HEK293 (cell line): ENCODE measurements around the gene MLXIPL.

ENCODE experiments used
- CTCF ChIA-PET: fragments of 350-600 bp; formaldehyde crosslinking; extraction: SDS; loops from one replicate; lab custom pipeline; 2021; ENCODE audit warnings: antibody characterized with exemption; lab: Yijun Ruan, JAX
- POLR2A ChIA-PET: fragments of 300-600 bp; formaldehyde crosslinking; extraction: SDS; loops from one replicate; lab custom pipeline; 2020; ENCODE audit warnings: antibody characterized with exemption, inconsistent platforms; lab: Yijun Ruan, JAX
- H3K27ac ChIP-seq: fragments of 200-500 bp; sonication (Bioruptor generic); 2 replicates; pipeline ENCODE4 v1.5.1; 2014; ENCODE audit warnings: low read depth, low read length, control low read depth, inconsistent platforms; ENCODE audit errors: extremely low read depth
- H3K36me3 ChIP-seq, 2 experiments: fragments of 200-500 bp in 1 of 2; sonication (Bioruptor generic) in 1 of 2; 1 replicate in 1 of 2; 2 replicates in 1 of 2; pipeline ENCODE4 v1.5.1; 2014 to 2017; ENCODE audit warnings: inconsistent platforms in 2 of 2, low read length in 2 of 2; ENCODE audit not compliant: control insufficient read depth in 2 of 2, insufficient read depth in 1 of 2
- H3K4me1 ChIP-seq: fragments of 200-500 bp; sonication (Bioruptor generic); 2 replicates; pipeline ENCODE4 v1.5.1; 2014; ENCODE audit warnings: mild to moderate bottlenecking, low read length, inconsistent platforms; ENCODE audit not compliant: control insufficient read depth, insufficient read depth
- H3K4me3 ChIP-seq: 2 replicates; pipeline ENCODE4 v1.5.1; 2011; ENCODE audit warnings: low read depth, mild to moderate bottlenecking, control low read depth, low read length, moderate library complexity
- H3K9me3 ChIP-seq: fragments of 200-500 bp; sonication (Bioruptor generic); 2 replicates; pipeline ENCODE4 v1.5.1; 2014; ENCODE audit warnings: low read depth, low read length, inconsistent platforms; ENCODE audit not compliant: control insufficient read depth, insufficient read depth
- ELK4 ChIP-seq: IDR thresholded peaks from 2 replicates; pipeline ENCODE4 v1.6.1; 2011; ENCODE audit warnings: mild to moderate bottlenecking, low read depth, low read length, borderline replicate concordance
- PRDM1 ChIP-seq: fragments of 450-650 bp; formaldehyde crosslinking; IDR thresholded peaks from 2 replicates; pipeline ENCODE4; 2016; ENCODE audit warnings: missing biosample characterization, missing genetic modification characterization
- PRDM10 ChIP-seq: fragments of 450-650 bp; formaldehyde crosslinking; IDR thresholded peaks from 2 replicates; pipeline ENCODE4 v1.5.1; 2016; ENCODE audit warnings: missing biosample characterization, missing genetic modification characterization
- PRDM4 ChIP-seq: fragments of 450-650 bp; formaldehyde crosslinking; IDR thresholded peaks from 2 replicates; pipeline ENCODE4 v1.5.1; 2017; ENCODE audit warnings: missing biosample characterization, missing genetic modification characterization
- ZBTB17 ChIP-seq: fragments of 450-650 bp; formaldehyde crosslinking; IDR thresholded peaks from 2 replicates; pipeline ENCODE4 v1.5.1; 2016; ENCODE audit warnings: missing biosample characterization, missing genetic modification characterization
- ZBTB20 ChIP-seq: fragments of 450-650 bp; formaldehyde crosslinking; IDR thresholded peaks from 2 replicates; pipeline ENCODE4 v1.5.1; 2016; ENCODE audit warnings: missing biosample characterization, missing genetic modification characterization
- ZBTB48 ChIP-seq: fragments of 450-650 bp; formaldehyde crosslinking; IDR thresholded peaks from 2 replicates; pipeline ENCODE4 v1.5.1; 2016; ENCODE audit warnings: missing biosample characterization, missing genetic modification characterization
- ZBTB8A ChIP-seq: fragments of 450-650 bp; formaldehyde crosslinking; IDR thresholded peaks from 2 replicates; pipeline ENCODE4 v1.5.1; 2016; ENCODE audit warnings: missing biosample characterization, missing genetic modification characterization
- ZNF121 ChIP-seq: fragments of 450-650 bp; formaldehyde crosslinking; IDR thresholded peaks from 2 replicates; pipeline ENCODE4 v1.5.1; 2016; ENCODE audit warnings: missing biosample characterization, missing genetic modification characterization
- ZNF146 ChIP-seq: fragments of 450-650 bp; formaldehyde crosslinking; IDR thresholded peaks from 2 replicates; pipeline ENCODE4 v1.5.1; 2016; ENCODE audit warnings: missing biosample characterization, missing genetic modification characterization
- ZNF157 ChIP-seq: fragments of 450-650 bp; formaldehyde crosslinking; IDR thresholded peaks from 2 replicates; pipeline ENCODE4 v1.5.1; 2016; ENCODE audit warnings: missing biosample characterization, missing genetic modification characterization
- ZNF214 ChIP-seq: fragments of 450-650 bp; formaldehyde crosslinking; IDR thresholded peaks from 2 replicates; pipeline ENCODE4 v1.5.1; 2017; ENCODE audit warnings: missing biosample characterization, mild to moderate bottlenecking, missing genetic modification characterization, borderline replicate concordance
- ZNF335 ChIP-seq: fragments of 450-650 bp; formaldehyde crosslinking; conservative IDR thresholded peaks from 2 replicates; pipeline ENCODE4 v1.5.1; 2016; ENCODE audit warnings: missing biosample characterization, missing genetic modification characterization
- ZNF394 ChIP-seq: fragments of 450-650 bp; formaldehyde crosslinking; IDR thresholded peaks from 2 replicates; pipeline ENCODE4 v1.5.1; 2016; ENCODE audit warnings: missing biosample characterization, missing genetic modification characterization, mild to moderate bottlenecking, moderate library complexity, borderline replicate concordance
- ZNF518A ChIP-seq: fragments of 450-650 bp; formaldehyde crosslinking; conservative IDR thresholded peaks from 2 replicates; pipeline ENCODE4 v1.5.1; 2016; ENCODE audit warnings: low read depth, missing biosample characterization, missing genetic modification characterization
- ZNF521 ChIP-seq: fragments of 450-650 bp; formaldehyde crosslinking; IDR thresholded peaks from 2 replicates; pipeline ENCODE4 v1.5.1; 2017; ENCODE audit warnings: missing biosample characterization, mild to moderate bottlenecking, missing genetic modification characterization
- ZNF660 ChIP-seq: fragments of 450-650 bp; IDR thresholded peaks from 2 replicates; pipeline ENCODE4 v1.5.1; 2018; ENCODE audit warnings: missing biosample characterization, mild to moderate bottlenecking, missing genetic modification characterization

The MLXIPL gene

GRCh38 chr7:73557108-73557396, 67.3 kb downstream of the MLXIPL start (continued):
- TF ChIP-seq PRDM10 (peak; percentile 7; the same call in 1 of the 2 replicates), ZNF660 (tag by site-specific recombination) (0 out of 2 replicates have a peak, but pooled peaks have one; percentile 25)

- Histone ChIP-seq H3K9me3 (no peaks in the 10 kb centered on the region), H3K36me3 (peaks cover 11 to 14% of the 10 kb centered on the region in 2 experiments; a peak in 2 of 3 replicates), H3K4me3 (peak overlapping the region; percentile 64), H3K27ac (peak overlapping the region; percentile 12; the same call in 1 of the 2 replicates), H3K4me1 (peaks cover 3% of the 10 kb centered on the region; the same call in 1 of the 2 replicates)
- CTCF ChIA-PET: interaction anchor here (0.6 to 1.0 kb wide), 2 partner anchors 16 to 178 kb away, joined by 3 read pairs; no protein-coding TSS in a partner anchor
- POLR2A ChIA-PET: interaction anchor here (0.6 to 2.5 kb wide), 6 partner anchors 9 to 135 kb away, joined by 3 to 24 read pairs (median 4); partner anchors contain the start of genes BAZ1B and TBL2
- TF ChIP-seq ZNF518A (tag by site-specific recombination) (no peak), ZBTB17 (tag by site-specific recombination) (peak; percentile 51), PRDM10 (peak; percentile 96), ZNF146 (tag by site-specific recombination) (no peak), ELK4 (no peak), ZNF157 (tag by site-specific recombination) (no peak), PRDM4 (tag by site-specific recombination) (no peak), ZBTB48 (0 out of 2 replicates have a peak, but pooled peaks have one; percentile 14), ZNF521 (tag by site-specific recombination) (no peak), PRDM1 (tag by site-specific recombination) (no peak), ZNF335 (tag by site-specific recombination) (peak; percentile 53; the same call in 1 of the 2 replicates), ZNF394 (tag by site-specific recombination) (0 out of 2 replicates have a peak, but pooled peaks have one; percentile 13), ZBTB20 (peak; percentile 59), ZBTB8A (tag by site-specific recombination) (peak; percentile 94; the same call in 1 of the 2 replicates), ZNF214 (tag by site-specific recombination) (no peak), ZNF121 (tag by site-specific recombination) (peak; percentile 97)
These were observed 67.9 kb downstream of the MLXIPL start for GRCh38 chr7:73556208-73557107.
